K562 (cell line): Measurements from ENCODE around the gene ROR2. TPM values are rescaled to one million over a fixed set of nuclear protein-coding genes. Genes with fewer than 3 reads are reported as not detected.

Source experiments
- ARID3B ChIP-seq: fragments of 250-450 bp; sonication (Bioruptor Pico); IDR thresholded peaks from 2 replicates; pipeline ENCODE4 v1.4.0; 2020; ENCODE audit warnings: borderline replicate concordance
- CREB1 ChIP-seq, 2 experiments: sonication (generic) in 1 of 2; formaldehyde crosslinking in 1 of 2; IDR thresholded peaks; 2 replicates each; pipeline versions ENCODE4 v1.6.1 to v1.8.0; 2012 to 2022; ENCODE audit warnings: inconsistent platforms in 1 of 2, mild to moderate bottlenecking in 1 of 2, missing genetic modification reagents in 1 of 2, moderate library complexity in 1 of 2
- DDX20 ChIP-seq: fragments of 450-650 bp; IDR thresholded peaks from 2 replicates; pipeline ENCODE4 v1.6.1; 2016; ENCODE audit warnings: missing genetic modification characterization, low read depth, mild to moderate bottlenecking, missing compliant biosample characterization, moderate library complexity
- E4F1 ChIP-seq: fragments of 250-450 bp; sonication (Bioruptor Pico); IDR thresholded peaks from 2 replicates; pipeline ENCODE4 v1.5.0; 2021; ENCODE audit warnings: mild to moderate bottlenecking, borderline replicate concordance
- EZH2 ChIP-seq: IDR thresholded peaks from 2 replicates; pipeline ENCODE4 v1.6.1; 2012; ENCODE audit warnings: low read depth, mild to moderate bottlenecking, inconsistent platforms, low read length, borderline replicate concordance
- HDAC2 ChIP-seq: fragments of 450-650 bp; IDR thresholded peaks from 2 replicates; pipeline ENCODE4 v1.6.1; 2016; ENCODE audit warnings: mild to moderate bottlenecking
- HNRNPL ChIP-seq: fragments of 200-400 bp; formaldehyde crosslinking; IDR thresholded peaks from 2 replicates; pipeline ENCODE4 v1.6.1; 2017; ENCODE audit warnings: low read depth, mild to moderate bottlenecking, low read length
- MITF ChIP-seq: IDR thresholded peaks from 2 replicates; pipeline ENCODE4 v1.6.1; 2014; ENCODE audit warnings: antibody characterized with exemption
- NCOA4 ChIP-seq: fragments of 450-650 bp; IDR thresholded peaks from 2 replicates; pipeline ENCODE4 v1.6.1; 2018; ENCODE audit warnings: mild to moderate bottlenecking; ENCODE audit not compliant: partially characterized antibody
- PTBP1 ChIP-seq: fragments of 200-400 bp; formaldehyde crosslinking; IDR thresholded peaks from 2 replicates; pipeline ENCODE4 v1.6.1; 2017; ENCODE audit warnings: low read depth, low read length
- SMAD3 ChIP-seq: fragments of 450-650 bp; formaldehyde crosslinking; conservative IDR thresholded peaks from 2 replicates; pipeline ENCODE4 v1.4.0; 2020; ENCODE audit warnings: mild to moderate bottlenecking
- SMARCC2 ChIP-seq: fragments of 450-650 bp; IDR thresholded peaks from 2 replicates; pipeline ENCODE4 v1.6.1; 2017; ENCODE audit warnings: antibody characterized with exemption, moderate library complexity, mild to moderate bottlenecking, low read depth
- SNRNP70 ChIP-seq: fragments of 200-400 bp; formaldehyde crosslinking; optimal IDR thresholded peaks from 2 replicates; pipeline ENCODE3; 2017; ENCODE audit warnings: low read depth, low read length
- THAP7 ChIP-seq: fragments of 250-450 bp; sonication (Bioruptor Pico); IDR thresholded peaks from 2 replicates; pipeline ENCODE4 v1.5.0; 2021
- ZNF12 ChIP-seq: sonication (generic); formaldehyde crosslinking; IDR thresholded peaks from 2 replicates; pipeline ENCODE4 v1.4.0; 2020; ENCODE audit warnings: mild to moderate bottlenecking, missing genetic modification reagents
- ZNF592 ChIP-seq: fragments of 450-650 bp; IDR thresholded peaks from 2 replicates; pipeline ENCODE4 v1.6.1; 2017; ENCODE audit warnings: antibody characterized with exemption, mild to moderate bottlenecking
- ZNF79 ChIP-seq: fragments of 250-450 bp; sonication (Bioruptor Pico); IDR thresholded peaks from 2 replicates; pipeline ENCODE4 v1.4.0; 2020; ENCODE audit warnings: low read depth, mild to moderate bottlenecking, moderate library complexity
- polyA plus RNA-seq, 8 experiments: library from polyadenylated mRNA; depleted of rRNA in 4 of 8; stranded (reverse) in 5 of 8; unstranded in 3 of 8; fragments of >200 nt; fragmentation: Nextera tagmentation in 2 of 8; fragmentation: Illumina TruSeq in 1 of 8; extraction: Ambion mirVana in 2 of 8; extraction: Trizol in 1 of 8; gene quantifications; 2 replicates each; pipeline versions ENCODE4 v1.2.1 to v1.2.3, GENCODE V29; 2011 to 2014; ENCODE audit warnings: inconsistent platforms in 1 of 8, missing spikeins in 1 of 8
- total RNA-seq, 7 experiments: library from RNA; depleted of rRNA in 6 of 7; stranded (reverse); fragments of >200 nt in 6 of 7; fragmentation: Illumina TruSeq in 2 of 7; extraction: Trizol in 2 of 7; gene quantifications; 2 replicates each; pipeline versions ENCODE4 v1.2.1 to v1.2.3, GENCODE V29; 2011 to 2021; ENCODE audit warnings: low replicate concordance in 1 of 7

Gene ROR2
- total and polyA plus RNA-seq, 9 of the 15 experiments (the other 6 are each of a cell fraction or from before 2014, with no cell fraction given) = 5.6 to 33.8 (median 15.3) TPM

- no peak for TF ChIP-seq E4F1 (CRISPR knock-in tag)
- no peak for TF ChIP-seq THAP7
- TF ChIP-seq DDX20 (tag) = no peak
- no peak for TF ChIP-seq SNRNP70
- no peak for TF ChIP-seq CREB1 (IDR thresholded peaks at IDR 0.05)
- TF ChIP-seq CREB1 (CRISPR knock-in tag; IDR thresholded peaks at IDR 0.05) = no peak
- no peak for TF ChIP-seq ARID3B (CRISPR knock-in tag)
- no peak for TF ChIP-seq SMAD3 (CRISPR knock-in tag)
- 0 out of 2 replicates have a peak, but pooled peaks have one; percentile 39 for TF ChIP-seq ZNF592
- no peak for TF ChIP-seq PTBP1
- no peak for TF ChIP-seq EZH2
- no peak for TF ChIP-seq MITF
- no peak for TF ChIP-seq ZNF12 (CRISPR knock-in tag)
- TF ChIP-seq HNRNPL = no peak
- no peak for TF ChIP-seq NCOA4
- no peak for TF ChIP-seq HDAC2
- no peak for TF ChIP-seq ZNF79 (CRISPR knock-in tag)
- no peak for TF ChIP-seq SMARCC2
These were observed 163.7 kb downstream of the ROR2 start (continued) for GRCh38 chr9:91786132-91786896.
